GM19043 (cell line): ENCODE measurements around the gene ARHGAP4.

Experiments used
- ATAC-seq: cut with Tn5 transposase; IDR thresholded peaks from one replicate; pipeline ENCODE4 v1.9.1; 2021; ENCODE audit warnings: low read depth; ENCODE audit not compliant: unreplicated experiment

Gene ARHGAP4

GRCh38 chrX:153885208-153885787 is 40.8 kb downstream of the ARHGAP4 start:
- ATAC-seq: no peak

- no peak for ATAC-seq
Measured at GRCh38 chrX:153884590-153884989, 41.5 kb downstream of the ARHGAP4 start.

- ATAC-seq: no peak
Measured at GRCh38 chrX:153884136-153884535, 41.9 kb downstream of the ARHGAP4 start.

GRCh38 chrX:153883163-153883843 is 42.8 kb downstream of the ARHGAP4 start:
- no peak for ATAC-seq

GRCh38 chrX:153882557-153882956 is 43.5 kb downstream of the ARHGAP4 start:
- ATAC-seq: no peak

- no peak for ATAC-seq
Measured at GRCh38 chrX:153882086-153882498, 44.0 kb downstream of the ARHGAP4 start.

GRCh38 chrX:153881281-153881680 is 44.8 kb downstream of the ARHGAP4 start:
- no peak for ATAC-seq

- ATAC-seq: no peak
Measured at GRCh38 chrX:153880440-153880815, 45.6 kb downstream of the ARHGAP4 start.

GRCh38 chrX:153879741-153880439 is 46.2 kb downstream of the ARHGAP4 start:
- ATAC-seq: no peak

- no peak for ATAC-seq
Measured at GRCh38 chrX:153878969-153879653, 47.0 kb downstream of the ARHGAP4 start.

- ATAC-seq: no peak
Measured at GRCh38 chrX:153878345-153878744, 47.7 kb downstream of the ARHGAP4 start.

- ATAC-seq: no peak
Measured at GRCh38 chrX:153877571-153878261, 48.3 kb downstream of the ARHGAP4 start.

- no peak for ATAC-seq
Measured at GRCh38 chrX:153876112-153876491, 50.0 kb downstream of the ARHGAP4 start.

GRCh38 chrX:153875391-153876111 is 50.5 kb downstream of the ARHGAP4 start:
- no peak for ATAC-seq

- no peak for ATAC-seq
Measured at GRCh38 chrX:153874366-153875125, 51.5 kb downstream of the ARHGAP4 start.

- no peak for ATAC-seq
Measured at GRCh38 chrX:153874085-153874365, 52.0 kb downstream of the ARHGAP4 start.

GRCh38 chrX:153873282-153874084 is 52.6 kb downstream of the ARHGAP4 start:
- ATAC-seq: no peak

- no peak for ATAC-seq
Measured at GRCh38 chrX:153871946-153872878, 53.9 kb downstream of the ARHGAP4 start.
